Ammon's horn (tissue), 1 donor: ENCODE measurements around the gene AHNAK.
"Not testable (repeated sequence)": the region's sequence is repeated elsewhere in the genome, so short reads cannot be mapped to it uniquely, and the experiment has no call there.

Source experiments
- DNase-seq: peaks from one replicate; pipeline ENCODE4 v3.0.0-alpha.2; 2016; ENCODE audit warnings: low spot score

The AHNAK gene

DNA sequence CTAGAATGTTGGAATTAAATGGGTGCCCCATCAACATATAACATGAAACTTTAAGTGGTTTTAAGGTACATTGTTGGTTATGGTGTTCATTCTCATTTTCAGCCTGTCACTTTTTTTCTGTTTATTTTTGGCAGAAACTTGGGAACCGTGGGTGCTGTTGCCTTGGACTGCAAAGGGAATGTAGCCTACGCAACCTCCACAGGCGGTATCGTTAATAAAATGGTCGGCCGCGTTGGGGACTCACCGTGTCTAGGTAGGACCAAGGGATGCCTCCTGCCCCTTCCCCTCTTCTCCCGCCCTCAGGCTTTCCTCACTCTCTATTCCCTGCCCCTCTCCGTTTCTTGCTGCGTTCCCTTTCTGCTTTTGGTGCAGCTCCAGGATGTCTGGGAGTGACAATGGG, 157.6 kb downstream of the AHNAK start:
- DNase-seq = no peak

DNA sequence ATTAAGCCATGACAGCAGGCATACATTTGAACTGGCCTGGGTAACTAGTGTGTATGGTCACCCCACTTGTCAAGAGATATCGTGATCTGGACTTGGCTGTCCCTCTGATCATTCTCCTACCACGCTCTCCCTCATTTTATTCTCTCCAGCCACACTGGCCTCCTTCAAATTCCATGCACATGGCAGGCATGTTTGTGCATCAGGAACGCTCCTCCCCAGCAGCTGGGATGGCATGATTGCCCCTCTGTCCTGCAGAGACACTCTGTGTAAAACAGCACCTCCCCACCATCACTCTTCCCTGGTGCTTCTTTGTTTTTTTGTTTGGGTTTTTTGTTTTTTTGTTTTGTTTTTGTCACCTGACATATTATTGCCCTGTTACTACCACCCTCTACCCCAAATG, 159.2 kb downstream of the AHNAK start:
- no peak for DNase-seq

DNA sequence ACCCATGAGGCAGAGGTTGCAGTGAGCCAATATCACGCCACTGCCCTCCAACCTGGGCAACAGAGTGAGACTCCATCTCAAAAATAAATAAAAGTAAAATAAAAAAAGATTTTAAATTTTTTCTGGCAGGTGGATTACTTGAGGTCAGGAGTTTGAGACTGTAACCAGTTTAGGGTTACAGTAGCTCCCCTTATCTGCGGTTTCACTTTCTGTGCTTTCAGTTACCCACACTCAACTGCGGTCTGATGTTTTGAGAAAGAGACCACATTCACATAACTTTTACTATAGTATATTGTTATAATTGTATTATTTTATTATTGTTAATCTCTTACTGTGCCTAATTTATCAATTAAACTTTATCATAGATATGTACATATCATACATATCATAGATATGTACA, 160.5 kb downstream of the AHNAK start:
- not testable (repeated sequence) for DNase-seq

DNA sequence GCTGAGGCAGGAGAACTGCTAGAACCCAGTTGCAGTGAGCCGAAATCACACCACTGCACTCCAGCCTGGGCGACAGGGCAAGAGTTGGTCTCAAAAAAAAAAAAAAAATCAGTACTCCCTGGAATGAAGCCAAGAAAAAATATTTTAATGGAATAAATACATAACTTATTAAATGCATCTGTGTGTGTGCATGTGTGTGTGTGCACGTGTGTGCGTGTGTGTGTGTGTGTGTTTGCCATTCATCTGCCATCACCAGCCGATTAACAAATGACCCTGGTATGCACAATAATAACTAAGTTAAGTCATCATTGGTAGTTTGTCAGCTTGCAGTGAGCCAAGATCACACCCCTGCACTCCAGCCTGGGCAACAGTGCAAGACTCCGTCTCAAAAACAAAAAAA, 162.8 kb downstream of the AHNAK start:
- DNase-seq = no peak
